ENCODE data around the gene EFNA5. TPM values are rescaled to one million over a fixed set of nuclear protein-coding genes. Genes with fewer than 3 reads are reported as not detected.

The EFNA5 gene
- total RNA-seq, 1 experiment from 2014 or later, result 0.22 TPM

GRCh38 chr5:107570181-107570580 lies 100.6 kb downstream of the EFNA5 start:
- Histone ChIP-seq H4K20me1 (ENCODE audit: insufficient read depth) (no peaks in the 10 kb centered on the region), H3K9me3 (ENCODE audit: control insufficient read depth in 1 of 2, insufficient read depth in 1 of 2, low read depth in 1 of 2, low read length in 2 of 2) (no peaks in the 10 kb centered on the region), H3K27me3 (ENCODE audit: insufficient read depth, low read length) (no peaks in the 10 kb centered on the region), H3K79me2 (ENCODE audit: insufficient read depth, low read length) (no peaks in the 10 kb centered on the region), H3K36me3 (ENCODE audit: control insufficient read depth in 1 of 2, insufficient read depth in 2 of 2, low read length in 2 of 2) (no peaks in the 10 kb centered on the region), H2AFZ (ENCODE audit: low read depth, low read length, poor library complexity, severe bottlenecking) (no peak overlapping the region), H3K4me2 (ENCODE audit: low read length) (no peak overlapping the region), H3K9ac (ENCODE audit: low read length) (no peak overlapping the region), H3K4me1 (ENCODE audit: control insufficient read depth in 1 of 2, insufficient read depth in 2 of 2, low read length in 2 of 2) (peaks cover 0 to 17% of the 10 kb centered on the region in 2 experiments; a peak in 2 of 4 replicates), H3K4me3 (replicated peaks in 1 of 2; ENCODE audit: low read depth in 1 of 2, low read length in 2 of 2) (no peak overlapping the region), H3K9me2 (ENCODE audit: insufficient read depth) (no peaks in the 10 kb centered on the region), H3K27ac (ENCODE audit: low read depth, low read length) (no peak overlapping the region)
- ChIA-PET RAD21 (ENCODE audit: low non-redundant PET in 1 of 2, low total read pairs in 2 of 2, uncharacterized antibody in 2 of 2, unreplicated experiment in 2 of 2) (interaction anchor here in 1 of 2 experiments (0.5 kb wide), 1 partner anchor 210 kb away, joined by 3 read pairs; no protein-coding TSS in a partner anchor), POLR2A (no interaction called here), CTCF (interaction anchor here (1.5 kb wide), 1 partner anchor 7 kb away, joined by 6 read pairs; no protein-coding TSS in a partner anchor)
- TF ChIP-seq, protein P1, sequence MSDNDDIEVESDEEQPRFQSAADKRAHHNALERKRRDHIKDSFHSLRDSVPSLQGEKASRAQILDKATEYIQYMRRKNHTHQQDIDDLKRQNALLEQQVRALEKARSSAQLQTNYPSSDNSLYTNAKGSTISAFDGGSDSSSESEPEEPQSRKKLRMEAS (IDR thresholded peaks at IDR 0.05), result no peak
- TF ChIP-seq ZNF274 (IDR thresholded peaks at IDR 0.05; ENCODE audit: low read depth, low read length), result no peak
- TF ChIP-seq POLR2A (IDR thresholded peaks at IDR 0.05; ENCODE audit: borderline replicate concordance, extremely low read depth, insufficient read depth, insufficient read length), result no peak
- TF ChIP-seq ATF3 (IDR thresholded peaks at IDR 0.05), result no peak
- no peak for TF ChIP-seq ZFX (IDR thresholded peaks at IDR 0.05)
- no peak for TF ChIP-seq EZH2phosphoT487 (IDR thresholded peaks at IDR 0.05; ENCODE audit: borderline replicate concordance)
- TF ChIP-seq EGR1 (IDR thresholded peaks at IDR 0.05; ENCODE audit: low read depth), result no peak
- TF ChIP-seq SP1 (IDR thresholded peaks at IDR 0.05; ENCODE audit: low read depth), result no peak
- TF ChIP-seq CTCF (IDR thresholded peaks at IDR 0.05 in 2 of 3, conservative IDR thresholded peaks at IDR 0.05 in 1 of 3; ENCODE audit: borderline replicate concordance in 1 of 3, insufficient read depth in 1 of 3, low read depth in 2 of 3, low read length in 2 of 3), result no peak
- TF ChIP-seq CBX3 (IDR thresholded peaks at IDR 0.05; ENCODE audit: low read depth), result no peak
- ATAC-seq (no peak), DNase-seq (ENCODE audit: low read depth, low spot score) (no peak)
- BruUV-seq (replicated peaks), result no TSS peak
- intact Hi-C loops (cut with micrococcal nuclease), result no loop called here
